Stimulated activated CD8-positive, alpha-beta memory T cell treated with anti-CD3 and anti-CD28 coated beads, Interleukin-4, amount 100 ng/mL, for 4 hours (primary cell): ENCODE data around the gene COBL.

ENCODE experiments used
- DNase-seq, 2 donors: peaks; one replicate each; pipeline ENCODE4 v3.0.0-alpha.2; 2020; ENCODE audit warnings: low read depth in 2 of 2, low spot score in 1 of 2

The COBL gene, protein sequence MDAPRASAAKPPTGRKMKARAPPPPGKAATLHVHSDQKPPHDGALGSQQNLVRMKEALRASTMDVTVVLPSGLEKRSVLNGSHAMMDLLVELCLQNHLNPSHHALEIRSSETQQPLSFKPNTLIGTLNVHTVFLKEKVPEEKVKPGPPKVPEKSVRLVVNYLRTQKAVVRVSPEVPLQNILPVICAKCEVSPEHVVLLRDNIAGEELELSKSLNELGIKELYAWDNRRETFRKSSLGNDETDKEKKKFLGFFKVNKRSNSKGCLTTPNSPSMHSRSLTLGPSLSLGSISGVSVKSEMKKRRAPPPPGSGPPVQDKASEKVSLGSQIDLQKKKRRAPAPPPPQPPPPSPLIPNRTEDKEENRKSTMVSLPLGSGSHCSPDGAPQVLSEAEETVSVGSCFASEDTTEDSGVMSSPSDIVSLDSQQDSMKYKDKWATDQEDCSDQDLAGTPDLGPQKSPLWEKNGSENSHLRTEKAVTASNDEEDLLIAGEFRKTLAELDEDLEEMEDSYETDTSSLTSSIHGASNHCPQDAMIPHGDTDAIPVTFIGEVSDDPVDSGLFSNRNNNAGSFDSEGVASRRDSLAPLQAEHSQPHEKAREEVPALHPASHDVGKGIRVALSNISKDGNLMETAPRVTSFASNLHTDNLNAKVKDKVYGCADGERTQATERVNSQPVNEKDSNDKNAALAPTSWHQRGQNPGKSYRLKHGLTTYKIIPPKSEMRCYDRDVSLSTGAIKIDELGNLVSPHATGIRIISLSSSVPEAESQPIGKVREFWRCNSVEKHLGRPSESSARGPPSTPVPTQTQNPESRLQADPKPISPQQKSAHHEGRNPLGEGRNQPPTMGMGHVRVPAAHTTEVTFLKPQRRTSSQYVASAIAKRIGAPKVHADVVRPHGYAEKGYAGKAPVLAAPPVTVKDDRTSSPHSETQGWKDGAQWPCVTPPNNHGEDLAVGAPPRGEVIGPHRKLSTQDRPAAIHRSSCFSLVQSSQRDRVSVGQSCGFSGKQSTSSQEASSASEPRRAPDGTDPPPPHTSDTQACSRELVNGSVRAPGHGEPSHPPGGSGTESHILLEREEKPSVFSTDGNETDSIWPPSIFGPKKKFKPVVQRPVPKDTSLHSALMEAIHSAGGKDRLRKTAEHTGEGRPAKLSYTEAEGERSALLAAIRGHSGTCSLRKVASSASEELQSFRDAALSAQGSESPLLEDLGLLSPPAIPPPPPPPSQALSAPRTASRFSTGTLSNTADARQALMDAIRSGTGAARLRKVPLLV

DNA sequence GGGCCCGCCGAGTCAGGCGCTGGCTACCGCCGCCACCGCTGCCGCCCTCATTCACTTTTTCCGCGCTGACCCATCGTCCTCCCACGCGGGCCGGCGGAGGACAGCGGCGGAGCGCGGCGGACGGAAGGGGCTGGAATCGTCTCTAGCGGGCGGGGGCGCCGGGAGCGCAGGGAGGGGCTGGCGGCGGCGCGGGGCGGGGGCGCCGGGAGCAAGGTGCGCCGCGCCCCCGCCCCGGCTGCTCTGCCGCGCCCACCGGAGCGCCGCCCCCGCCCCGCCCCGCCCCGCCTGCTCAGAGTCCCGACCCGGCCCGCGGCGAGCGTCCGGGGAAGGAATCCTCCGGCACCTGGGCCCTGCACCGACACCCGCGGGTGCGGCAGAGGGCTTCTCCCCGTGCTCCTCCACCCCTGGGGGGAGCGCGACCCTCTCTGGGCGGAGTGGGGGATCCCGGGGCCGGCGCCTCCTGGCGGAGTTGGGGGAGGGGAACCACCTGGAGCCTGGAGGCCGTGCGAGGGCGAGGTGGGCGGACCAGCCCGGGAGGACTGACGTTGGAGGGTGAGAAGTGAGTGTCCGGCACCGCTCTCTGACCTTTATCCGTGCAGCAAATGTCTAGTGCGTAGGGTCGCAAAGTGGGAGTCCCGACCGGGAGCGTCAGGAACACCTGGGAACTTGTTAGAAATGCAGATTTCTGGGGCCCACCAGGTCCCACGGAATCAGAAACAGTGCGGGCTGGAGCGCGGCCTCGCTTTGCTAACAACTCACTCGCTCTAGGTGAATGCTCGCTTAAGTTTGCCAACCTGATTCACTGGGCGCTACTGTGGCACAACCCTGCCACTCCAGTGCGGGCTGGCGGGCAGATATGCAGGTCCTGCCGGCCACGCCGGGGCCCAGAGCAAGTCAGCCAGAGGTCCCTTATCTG is at the start of gene COBL:
TSS of gene COBL (minus strand) at position 144 of the 916 bp plus-strand sequence. CDS start 176 bp downstream, outside the sequence.
- DNase-seq, result no peak

DNA sequence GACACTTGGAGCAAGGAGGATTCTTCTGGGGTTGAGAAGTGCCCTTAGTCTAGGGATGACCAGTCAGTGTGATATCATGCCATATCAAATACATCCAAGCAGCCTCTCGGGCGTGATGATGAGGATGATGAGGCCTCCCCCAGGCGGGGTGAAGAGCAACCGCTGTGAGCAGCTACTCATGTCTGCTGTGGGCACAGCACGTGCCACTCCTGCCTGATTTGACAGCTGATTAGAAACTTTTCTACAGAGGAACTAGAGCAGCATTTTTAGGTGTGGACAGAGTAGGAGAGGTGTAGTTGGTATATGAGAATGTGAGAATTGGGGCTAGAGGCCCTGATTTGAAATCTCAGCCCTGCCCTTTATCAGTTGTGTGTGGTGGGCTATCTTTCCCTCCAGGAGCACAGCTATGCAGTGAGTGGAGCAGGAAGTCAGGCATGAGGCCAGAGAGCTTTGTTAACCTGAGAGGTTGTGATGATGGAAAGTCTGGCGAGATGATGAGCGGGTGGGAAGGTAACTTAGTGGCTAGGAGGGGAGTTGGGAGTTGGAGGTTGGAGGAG is 49.6 kb upstream of the COBL start:
- no peak for DNase-seq

DNA sequence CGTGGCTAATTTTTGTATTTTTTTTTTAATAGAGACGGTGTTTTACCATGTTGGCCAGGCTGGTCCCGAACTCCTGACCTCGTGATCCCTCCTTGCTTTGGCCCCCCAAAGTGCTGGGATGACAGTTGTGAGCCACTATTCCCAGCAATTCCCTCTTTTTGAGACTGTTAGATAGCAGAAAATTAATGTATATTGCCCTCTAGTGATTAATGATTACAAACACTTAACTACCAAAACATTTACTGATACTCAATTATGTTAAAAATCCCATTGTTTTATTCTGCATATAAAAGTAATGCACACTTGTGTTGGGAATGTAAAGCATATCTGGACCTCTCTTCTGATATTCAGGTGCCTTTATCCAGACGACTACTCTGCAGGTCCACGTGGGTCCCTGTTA is 41.2 kb upstream of the COBL start:
- DNase-seq, result no peak

DNA sequence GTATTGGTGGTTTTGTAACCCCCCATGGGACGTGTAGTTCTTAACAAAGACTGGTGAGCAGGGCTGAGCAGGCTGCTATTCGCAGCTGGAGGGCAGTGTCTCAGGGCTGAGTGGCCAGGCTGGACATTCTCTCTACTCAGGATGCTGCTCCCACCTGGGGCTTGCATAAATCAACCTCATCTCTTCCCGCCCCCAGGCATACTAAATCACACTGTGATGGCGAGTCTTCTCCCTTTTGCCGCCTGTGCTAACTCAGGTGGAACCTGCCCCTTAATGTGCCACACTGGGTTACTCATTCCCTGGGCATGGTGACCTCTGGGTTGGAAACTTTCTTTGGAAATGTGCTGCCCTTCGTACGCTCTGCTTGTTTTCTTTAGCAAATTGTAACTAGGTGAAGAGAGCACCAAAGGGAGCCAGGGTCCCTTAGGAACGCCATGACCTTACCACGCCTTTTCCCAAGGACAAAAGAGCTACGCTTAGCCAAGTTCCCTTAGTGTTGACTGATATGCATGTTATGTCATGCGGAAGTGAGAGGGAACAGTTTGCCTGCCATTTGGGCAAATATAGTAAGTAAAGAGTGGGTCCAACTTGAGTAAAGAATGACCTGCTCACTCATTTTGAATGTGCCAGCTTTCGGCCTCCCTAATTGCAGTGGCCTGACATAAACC is 40.4 kb upstream of the COBL start:
- DNase-seq, result no peak

DNA sequence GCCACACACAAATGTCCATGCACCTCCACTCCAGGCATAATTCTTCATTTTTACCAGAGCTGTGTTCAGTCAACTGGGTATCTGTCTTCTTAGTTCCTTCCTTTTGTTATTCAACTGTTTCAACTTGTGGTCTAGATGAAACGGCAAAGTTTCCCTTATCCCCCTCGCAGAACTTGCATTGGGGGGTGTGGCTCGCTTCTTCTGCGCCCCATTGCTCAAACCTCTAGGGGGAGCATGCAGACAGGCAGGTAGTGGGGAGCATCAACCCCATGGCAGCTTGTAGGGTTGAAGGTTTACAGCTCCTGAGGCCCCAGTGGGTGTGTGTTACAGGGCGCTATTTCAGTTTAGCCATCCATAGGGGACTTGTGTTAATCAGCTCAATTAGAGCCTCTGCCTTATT is 38.3 kb upstream of the COBL start:
- DNase-seq, result no peak

DNA sequence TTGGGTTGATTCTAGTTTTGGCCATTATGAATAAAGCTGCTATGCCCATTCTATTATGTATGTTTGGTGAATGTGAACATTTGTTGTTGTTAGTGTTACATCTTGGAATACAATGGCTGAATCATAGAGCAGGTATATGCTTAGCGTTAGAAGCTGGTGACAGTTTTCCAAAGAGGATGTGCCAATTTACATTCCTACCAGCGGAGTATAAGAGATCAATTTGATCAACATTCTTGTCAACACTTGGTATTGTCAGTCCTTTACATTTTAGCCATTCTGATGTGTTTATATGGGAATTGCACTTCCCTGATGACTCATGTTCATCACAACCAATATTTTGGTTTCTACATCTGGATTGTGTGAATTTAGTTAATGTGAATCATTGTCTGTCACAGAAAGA is 37.8 kb upstream of the COBL start:
- DNase-seq, result no peak

DNA sequence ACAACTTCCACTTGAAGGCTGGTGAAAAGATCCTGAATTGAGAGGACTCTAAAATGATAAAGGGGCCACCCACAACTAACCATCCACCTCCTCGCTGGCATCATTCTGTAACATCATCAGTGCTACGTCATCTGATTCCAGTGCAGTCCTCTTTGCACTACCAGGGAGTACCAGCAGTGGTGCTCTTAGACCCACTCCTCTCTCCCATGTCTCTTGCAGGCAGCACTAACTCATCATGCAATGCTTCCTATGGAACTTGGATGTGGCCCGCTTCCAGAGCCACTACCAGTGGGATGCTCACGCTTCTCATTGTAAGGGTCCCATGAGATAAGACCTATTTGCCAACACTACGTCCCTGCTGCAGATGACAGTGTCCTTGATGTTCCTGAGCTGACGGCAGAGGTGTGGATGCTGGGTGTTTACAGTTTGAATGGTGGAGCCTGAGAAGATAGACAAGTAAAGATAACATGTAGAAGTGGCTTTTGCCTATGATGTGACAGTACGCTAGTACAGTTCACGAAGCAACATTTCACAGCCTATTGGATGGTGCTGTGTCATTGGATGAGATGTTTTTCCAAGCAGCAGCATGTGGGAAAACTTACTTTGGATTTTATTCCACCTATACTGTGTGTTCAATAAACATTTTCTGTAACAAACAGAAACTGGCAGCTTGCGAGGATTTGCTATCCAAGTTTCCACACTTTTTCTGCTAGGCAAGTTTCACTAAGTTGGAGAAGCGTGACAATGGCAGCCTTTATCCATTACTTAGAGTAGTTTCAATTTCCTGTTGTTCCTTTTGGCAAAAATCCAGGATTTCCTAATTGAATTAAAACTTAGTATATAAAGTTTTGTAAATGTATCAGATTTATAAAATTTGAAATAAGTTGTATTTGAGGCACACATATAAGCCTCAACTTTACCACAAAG is 35.8 kb upstream of the COBL start:
- DNase-seq, result no peak

DNA sequence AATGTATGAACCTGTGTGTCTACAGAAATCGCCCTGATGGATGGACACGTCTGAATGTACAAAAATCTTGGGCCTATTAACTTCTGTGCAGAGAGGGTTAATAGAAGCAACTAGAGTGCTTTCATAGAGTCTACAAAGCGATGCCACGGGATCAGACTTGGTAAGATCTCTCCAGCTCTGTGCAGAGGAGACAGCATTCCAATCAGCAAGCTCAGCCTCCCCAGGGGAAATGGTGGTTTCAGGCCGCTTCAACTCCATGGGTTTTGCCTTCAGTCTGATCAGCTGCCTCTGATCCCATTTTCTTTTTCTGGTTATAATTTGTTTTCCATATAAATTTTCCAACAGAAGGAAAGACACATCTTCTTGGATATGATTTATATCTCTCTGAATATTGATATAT is 35.1 kb upstream of the COBL start:
- no peak for DNase-seq

DNA sequence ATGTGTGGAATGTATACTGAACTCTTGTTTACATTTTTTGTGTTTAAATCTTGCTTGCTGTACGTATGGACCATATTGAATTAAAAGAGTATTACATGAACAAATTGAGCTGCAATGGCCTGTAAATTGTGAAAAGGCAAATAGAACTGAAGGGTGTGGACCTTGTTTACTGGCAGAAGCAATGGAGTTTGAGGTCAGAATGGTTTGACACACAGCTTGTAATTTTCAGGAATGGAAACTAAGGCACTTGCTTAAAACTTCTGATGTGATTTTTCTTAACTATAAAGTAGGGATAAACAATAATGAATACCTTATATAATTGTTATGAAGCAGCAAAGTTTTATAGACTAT is 33.9 kb upstream of the COBL start:
- DNase-seq, result no peak

DNA sequence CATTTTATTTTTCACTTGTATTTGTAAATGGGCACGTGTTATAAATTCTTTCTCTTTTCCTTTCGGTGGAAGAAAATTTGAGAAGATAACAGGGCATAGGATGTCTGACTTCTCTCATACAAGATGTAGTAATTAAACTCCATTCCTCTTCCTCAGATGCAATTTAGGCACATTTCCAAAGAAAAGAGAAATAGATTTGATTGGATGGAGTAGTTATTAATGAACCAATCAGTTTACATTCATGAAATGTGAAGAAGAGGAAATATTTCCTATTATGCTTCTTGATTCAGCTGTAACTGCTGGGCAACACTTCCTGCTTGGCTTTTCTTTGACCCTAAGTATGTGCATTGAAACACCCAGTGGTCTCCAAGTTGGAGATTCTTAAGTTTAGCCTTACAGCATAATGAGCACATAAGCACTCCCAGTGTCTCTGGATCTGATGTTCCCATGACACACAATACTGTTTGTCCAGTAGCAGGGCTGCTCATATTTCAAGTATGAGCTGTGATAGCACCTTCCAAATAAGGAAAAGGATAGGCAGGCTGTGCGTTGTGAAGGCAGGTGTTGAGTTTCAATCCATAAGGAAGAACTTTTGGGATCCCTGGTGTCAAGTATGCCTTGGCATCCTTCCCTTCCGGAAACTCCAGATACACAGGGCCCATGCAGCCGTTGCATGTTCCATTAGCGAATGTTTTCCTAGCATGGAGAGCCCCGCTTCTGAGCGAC is 33.4 kb upstream of the COBL start:
- DNase-seq, result no peak

DNA sequence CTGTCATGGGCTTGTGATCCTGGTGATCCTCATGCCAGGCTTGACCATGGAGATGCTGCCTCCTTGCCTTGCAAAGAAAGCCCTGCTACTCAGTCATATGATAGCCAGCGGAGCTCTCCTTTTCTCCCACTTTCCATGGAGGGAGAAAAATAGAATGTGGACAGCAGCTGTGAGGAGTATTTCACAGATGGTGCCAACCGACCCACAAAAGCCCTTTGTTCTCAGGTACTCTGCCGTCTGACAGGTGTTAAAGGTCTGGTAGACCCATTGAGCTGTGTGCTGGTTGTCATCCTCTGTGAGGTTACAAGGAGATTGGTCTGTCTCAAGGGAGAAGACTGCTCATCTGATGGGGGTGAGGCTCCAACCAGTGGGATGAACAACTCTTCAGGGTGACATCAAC is 29.5 kb upstream of the COBL start:
- DNase-seq, result no peak

DNA sequence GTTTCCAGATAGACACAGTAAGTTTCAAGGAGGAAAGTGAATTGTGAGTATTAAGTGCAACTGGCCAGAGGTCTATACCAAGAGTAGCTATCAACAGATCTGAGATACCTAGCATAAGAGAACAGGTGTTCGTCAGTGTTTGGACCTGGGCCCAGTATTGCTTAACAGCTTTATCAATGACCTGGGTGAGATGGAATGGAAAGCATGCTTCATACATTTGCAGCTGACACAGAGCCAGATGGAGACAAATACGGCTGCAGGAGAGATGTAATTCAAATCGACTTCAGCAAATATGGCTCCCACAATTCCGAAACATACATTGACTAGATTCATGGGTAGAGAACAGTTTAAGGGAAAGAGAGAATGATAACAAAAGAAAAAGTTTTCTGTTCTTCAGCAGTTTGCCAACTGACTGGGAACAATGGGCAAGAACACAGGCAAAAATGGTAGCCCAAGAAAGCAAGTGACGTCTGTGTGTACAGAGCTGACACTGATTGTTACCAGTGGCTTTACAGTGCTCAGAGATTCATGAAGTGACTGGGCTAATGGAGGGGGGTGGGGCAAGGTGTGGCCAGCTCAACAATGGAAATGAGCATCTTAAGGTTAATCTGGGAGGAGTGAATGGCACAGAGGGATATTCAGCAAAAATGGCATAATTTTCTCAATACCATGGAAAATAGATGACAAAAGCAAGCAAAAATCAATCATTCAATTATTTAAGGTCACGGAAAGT is 28.0 kb upstream of the COBL start:
- DNase-seq, result no peak

DNA sequence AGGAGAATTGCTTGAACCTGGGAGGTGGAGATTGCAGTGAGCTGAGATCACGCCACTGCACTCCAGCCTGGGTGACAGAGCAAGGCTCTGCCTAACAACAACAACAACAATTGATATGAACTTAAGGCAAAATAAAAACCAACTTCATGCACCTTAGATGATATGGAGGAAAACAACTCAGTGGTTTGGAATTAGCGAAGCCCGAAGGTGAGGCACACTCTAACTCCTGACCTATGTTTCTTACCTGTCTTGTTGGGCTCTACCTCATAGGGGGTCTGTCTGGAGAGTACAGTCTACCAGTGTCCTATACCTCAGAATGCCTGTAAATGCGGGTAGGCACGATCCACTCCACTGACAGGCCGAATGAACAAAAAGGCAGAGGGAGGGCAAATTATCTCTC is 24.3 kb upstream of the COBL start:
- no peak for DNase-seq

DNA sequence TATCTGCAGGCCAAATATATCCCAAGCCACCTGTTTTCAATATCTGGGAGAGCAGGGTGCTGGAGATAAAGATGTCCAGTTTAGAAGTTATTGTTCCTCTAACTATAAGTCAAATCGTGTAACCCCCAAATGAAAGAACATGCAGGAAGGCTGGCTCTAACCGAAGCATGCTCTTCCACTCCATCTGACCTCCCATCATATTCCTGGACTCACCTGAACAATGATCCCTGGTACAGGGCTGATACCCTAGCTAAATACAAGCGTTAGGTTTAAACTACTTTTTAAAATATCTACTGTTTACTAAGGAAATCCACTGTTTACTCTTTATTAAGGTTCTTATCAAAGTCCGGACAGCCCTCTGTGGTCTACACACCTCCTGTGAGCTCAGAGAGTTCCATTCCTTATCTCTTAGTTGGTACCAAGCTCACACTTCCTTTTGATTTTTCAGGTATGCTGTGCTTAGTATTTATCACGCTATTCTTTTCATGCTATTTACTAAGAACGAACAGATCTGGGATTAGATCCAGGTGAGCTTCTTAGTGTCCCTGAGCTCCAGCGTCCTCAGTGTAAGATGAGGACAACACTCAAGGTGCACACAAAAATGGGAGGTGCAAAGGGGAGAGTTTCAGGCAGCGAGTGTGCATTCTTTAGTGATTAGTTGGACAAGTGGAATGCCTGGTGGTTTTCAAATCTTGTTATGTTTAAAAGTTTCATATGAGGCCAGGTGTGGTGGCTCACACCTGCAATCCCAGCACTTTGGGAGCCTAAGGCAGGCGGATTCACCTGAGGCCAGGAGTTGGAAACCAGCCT is 23.6 kb upstream of the COBL start:
- DNase-seq, result no peak

DNA sequence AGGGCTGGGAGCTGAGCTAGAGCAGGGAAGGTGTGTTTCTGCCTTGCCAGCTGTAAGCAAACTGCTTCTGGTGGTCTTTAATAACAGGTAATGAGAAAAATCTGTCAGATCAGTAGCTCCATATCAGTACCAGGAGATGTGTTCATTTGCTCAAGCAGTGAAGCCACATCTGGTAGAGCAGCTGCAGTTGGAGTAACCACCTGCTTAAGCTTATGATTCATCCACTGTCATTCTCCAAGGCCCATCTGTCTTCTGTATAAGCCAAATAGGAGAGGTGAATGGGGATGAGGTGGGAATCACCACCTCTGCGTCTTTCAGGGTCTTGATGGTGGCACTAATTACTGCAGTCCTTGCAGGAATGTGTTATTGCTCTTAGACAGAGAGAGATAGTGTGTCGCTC is 18.4 kb upstream of the COBL start:
- no peak for DNase-seq

DNA sequence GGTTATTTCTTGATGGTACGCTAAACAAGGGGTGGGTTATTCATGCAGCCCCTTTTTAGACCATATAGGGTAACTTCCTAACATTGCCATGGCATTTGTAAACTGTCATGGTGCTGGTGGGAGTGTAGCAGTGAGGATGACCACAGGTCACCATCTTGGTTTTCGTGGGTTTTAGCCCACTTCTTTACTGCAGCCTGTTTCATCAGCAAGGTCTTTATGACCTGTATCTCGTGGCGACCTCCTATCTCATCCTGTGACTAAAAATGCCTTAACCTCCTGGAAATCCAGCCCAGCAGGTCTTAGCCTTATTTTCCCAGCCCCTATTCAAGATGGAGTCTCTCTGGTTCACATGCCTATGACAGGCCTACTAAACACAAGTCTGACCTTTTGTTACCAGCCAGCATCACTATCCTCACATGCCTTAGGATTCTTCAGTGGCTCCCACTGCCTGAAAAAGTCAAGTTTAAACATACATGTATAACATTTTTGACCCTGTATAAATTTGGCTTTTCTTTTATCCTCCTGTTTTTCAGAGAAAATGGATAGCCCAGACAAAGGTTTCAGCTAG is 13.2 kb upstream of the COBL start:
- DNase-seq, result no peak
